HG02852 (cell line): ENCODE data around the gene CIT.
"Not testable (repeated sequence)": the region's sequence is repeated elsewhere in the genome, so short reads cannot be mapped to it uniquely, and the experiment has no call there.

ENCODE experiments used
- ATAC-seq: cut with Tn5 transposase; IDR thresholded peaks from one replicate; pipeline ENCODE4 v1.9.1; 2021; ENCODE audit warnings: mild to moderate bottlenecking, moderate library complexity; ENCODE audit not compliant: unreplicated experiment

CIT gene

GRCh38 chr12:119659289-119659897, 217.7 kb downstream of the CIT start:
- ATAC-seq = no peak

GRCh38 chr12:119658166-119658565, 219.0 kb downstream of the CIT start:
- not testable (repeated sequence) for ATAC-seq

GRCh38 chr12:119657001-119657400, 220.1 kb downstream of the CIT start:
- ATAC-seq = not testable (repeated sequence)

- no peak for ATAC-seq
These were observed 224.5 kb downstream of the CIT start for GRCh38 chr12:119652665-119653064.

GRCh38 chr12:119649202-119649808, 227.8 kb downstream of the CIT start:
- no peak for ATAC-seq

GRCh38 chr12:119645535-119646059, 231.5 kb downstream of the CIT start:
- ATAC-seq = no peak

GRCh38 chr12:119644930-119645329, 232.2 kb downstream of the CIT start:
- ATAC-seq = no peak

- ATAC-seq = no peak
These were observed 234.1 kb downstream of the CIT start for GRCh38 chr12:119642986-119643385.
